Fibroblast of the conjunctiva (primary cell): Measurements from ENCODE around the gene DNAJB6.
"Not testable (repeated sequence)": the region's sequence is repeated elsewhere in the genome, so short reads cannot be mapped to it uniquely, and the experiment has no call there.

Source experiments
- DNase-seq: peaks from one replicate; pipeline ENCODE4 v3.0.0-alpha.2; 2010; ENCODE audit warnings: low read depth

Gene DNAJB6

DNA sequence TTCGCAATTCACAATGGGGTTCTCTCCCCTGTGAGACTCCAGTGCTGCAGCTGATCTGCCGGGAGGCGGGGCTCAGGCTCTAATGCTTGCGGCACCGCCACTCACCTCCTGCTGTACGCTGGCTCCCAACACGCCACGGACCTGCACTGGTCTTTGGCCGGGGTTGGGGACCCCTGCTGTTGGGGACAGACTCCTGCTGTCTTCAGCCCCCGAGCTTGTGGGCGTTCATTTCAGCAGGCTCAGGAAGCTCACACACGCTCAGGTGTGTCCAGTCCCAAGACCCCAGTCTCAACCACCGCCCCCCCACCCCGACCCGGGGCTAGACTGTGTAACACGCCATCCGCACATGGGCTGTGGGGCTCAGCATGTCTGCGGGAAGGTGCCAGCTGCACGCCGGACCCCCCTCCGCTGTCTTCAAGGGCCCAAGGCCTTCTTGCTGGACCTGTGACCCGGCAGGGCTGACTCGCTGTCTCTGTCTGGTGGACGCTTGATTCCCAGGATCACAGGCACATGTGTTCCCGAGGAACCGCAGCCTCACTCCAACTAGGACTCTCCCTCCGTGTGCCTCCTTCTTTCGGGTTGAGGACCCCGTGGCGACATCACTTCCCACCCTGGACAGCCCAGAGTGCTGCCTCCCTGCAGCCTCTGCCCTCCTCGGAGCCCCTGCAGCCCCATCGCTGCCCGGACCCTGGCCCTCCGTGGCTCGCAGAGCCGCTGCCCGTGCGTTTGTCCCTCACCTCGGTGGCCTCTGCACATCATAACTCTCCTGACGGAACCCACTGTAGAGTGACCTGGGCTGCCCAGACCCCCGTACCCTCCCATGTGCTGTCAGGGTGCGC, 106.4 kb downstream of the DNAJB6 start:
- no peak for DNase-seq

DNA sequence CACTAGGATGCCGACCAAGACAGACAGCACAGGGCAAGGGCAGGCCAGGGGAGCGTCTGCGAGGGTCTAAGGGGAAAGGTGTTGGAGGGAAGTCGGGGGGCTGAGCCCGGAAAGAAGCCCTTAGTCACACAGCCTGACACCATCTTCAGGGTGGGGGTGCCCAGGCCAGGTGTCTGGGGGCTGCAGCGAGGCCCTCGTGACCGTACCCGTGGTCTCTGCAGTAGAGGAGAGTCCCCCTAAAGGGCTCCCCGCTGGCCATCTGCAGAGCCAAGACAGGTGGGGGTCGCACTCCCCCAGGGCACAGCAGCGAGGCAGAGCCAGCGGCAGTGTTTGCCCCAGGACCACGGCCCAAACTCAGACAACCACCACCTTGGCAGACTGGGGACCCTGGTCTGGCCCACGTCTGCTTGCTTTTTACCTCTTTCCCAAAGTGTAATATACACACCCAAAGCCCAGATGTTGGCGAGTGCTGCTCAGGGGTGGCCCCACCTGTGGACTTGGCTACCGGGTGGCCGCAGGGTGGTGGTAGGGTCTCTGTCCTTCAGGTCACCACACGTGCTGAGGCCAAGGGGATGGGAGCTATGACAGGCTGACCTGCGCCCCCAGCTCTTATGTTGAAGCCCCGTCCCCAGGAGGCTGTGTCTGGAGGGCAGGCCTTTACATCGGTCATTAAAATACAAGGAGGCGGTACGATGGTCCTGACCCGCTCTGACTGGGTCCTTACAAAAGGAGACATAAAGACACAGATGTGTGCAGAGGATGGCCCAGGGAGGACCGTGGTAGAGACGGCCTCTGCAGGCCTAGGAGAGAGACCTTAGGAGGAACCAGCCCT, 107.4 kb downstream of the DNAJB6 start:
- no peak for DNase-seq

DNA sequence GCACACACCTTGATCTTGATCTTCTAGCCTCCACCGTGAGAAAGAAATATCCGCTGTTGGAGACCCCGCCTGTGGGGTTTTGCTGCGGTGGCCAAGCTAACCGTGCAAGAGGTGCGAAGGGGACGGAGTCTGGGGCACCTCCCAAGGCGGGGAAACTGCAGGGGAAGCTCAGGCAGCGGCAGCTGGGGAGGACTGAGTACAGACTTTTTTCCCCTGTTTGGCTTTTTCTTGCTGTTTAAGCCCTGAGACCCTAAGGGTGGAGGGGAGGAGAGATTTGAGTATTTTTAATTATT, 108.0 kb downstream of the DNAJB6 start:
- DNase-seq: no peak

DNA sequence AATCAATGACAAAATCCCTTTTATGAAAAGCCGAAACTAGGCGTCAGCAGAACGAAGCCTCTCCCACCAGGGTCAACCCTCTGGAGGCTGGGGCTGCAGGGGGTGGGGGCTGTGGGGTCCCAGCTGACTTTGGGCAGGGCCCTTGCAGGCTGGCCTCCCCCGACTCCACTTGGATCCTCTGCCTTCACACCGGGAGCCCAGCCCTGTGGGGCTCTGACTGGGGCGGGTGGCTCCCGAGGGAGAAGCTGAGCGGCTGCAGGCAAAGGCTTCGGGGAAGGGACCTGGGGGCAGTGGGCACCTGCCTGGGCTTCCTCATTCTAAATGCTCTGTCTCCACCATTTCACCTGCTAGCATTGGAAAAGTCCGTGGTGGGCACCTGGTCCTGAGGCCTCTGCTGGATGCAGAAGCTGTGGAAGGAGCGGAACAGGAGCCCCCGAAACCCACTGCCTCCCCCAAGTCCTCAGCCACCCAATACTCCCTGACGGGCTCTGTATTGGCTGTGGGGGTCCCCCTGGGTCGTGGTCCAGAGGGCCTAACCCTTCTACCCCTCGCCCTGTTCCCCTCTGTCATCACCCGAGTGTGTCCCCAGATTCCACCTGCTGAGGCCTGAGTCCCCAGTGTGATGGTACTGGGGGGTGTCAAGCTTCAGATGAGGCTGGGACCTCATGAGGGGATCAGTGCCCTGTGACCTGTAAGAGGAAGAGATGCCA, 108.6 kb downstream of the DNAJB6 start:
- no peak for DNase-seq

DNA sequence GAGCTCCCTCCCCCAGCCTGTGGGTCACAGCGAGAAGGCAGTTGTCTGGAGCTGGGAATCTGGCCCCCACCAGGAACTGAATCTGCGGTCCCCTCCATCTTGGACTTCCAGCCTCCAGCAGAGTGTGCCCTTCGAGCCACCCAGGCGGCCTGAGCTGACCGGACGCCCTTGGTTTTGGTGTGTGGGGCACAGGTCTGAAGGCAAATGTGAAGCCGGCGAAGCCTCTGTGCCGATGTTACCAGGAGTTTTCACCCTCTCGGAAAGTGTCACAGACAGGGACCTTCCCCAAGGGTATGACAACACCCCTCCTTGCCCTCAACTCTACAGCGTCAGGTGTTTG, 109.1 kb downstream of the DNAJB6 start:
- no peak for DNase-seq

DNA sequence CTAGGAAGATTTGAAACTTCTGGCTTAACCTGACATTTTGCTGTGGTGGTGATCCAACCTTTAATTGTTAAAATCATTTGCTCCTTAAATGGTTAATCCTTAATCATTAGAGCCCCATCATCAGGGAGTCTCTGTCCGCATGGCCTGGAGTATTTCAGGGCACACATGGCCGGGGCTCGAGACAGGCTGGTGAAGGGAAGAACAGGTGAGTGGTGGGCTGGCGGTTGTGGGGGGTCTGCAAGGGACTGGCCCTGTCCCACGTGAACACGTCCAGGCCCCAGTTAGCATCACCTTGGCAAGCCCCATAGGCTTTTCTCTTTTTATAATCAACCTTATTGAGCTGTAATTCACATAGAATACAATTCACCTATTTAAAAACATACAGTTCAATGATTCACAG, 109.5 kb downstream of the DNAJB6 start:
- no peak for DNase-seq

DNA sequence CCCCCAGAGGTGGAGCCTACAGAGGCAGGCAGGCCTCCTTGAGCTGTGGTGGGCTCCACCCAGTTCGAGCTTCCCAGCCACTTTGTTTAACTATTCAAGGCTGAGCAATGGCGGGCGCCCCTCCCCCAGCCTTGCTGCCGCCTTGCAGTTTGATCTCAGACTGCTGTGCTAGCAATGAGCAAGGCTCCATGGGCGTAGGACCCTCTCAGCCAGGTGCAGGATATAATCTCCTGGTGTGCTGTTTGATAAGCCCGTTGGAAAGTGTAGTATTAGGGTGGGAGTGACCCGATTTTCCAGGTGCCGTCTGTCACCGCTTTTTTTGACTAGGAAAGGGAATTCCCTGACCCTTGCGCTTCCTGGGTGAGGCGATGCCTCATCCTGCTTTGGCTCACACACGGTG, 117.2 kb downstream of the DNAJB6 start:
- DNase-seq: not testable (repeated sequence)

DNA sequence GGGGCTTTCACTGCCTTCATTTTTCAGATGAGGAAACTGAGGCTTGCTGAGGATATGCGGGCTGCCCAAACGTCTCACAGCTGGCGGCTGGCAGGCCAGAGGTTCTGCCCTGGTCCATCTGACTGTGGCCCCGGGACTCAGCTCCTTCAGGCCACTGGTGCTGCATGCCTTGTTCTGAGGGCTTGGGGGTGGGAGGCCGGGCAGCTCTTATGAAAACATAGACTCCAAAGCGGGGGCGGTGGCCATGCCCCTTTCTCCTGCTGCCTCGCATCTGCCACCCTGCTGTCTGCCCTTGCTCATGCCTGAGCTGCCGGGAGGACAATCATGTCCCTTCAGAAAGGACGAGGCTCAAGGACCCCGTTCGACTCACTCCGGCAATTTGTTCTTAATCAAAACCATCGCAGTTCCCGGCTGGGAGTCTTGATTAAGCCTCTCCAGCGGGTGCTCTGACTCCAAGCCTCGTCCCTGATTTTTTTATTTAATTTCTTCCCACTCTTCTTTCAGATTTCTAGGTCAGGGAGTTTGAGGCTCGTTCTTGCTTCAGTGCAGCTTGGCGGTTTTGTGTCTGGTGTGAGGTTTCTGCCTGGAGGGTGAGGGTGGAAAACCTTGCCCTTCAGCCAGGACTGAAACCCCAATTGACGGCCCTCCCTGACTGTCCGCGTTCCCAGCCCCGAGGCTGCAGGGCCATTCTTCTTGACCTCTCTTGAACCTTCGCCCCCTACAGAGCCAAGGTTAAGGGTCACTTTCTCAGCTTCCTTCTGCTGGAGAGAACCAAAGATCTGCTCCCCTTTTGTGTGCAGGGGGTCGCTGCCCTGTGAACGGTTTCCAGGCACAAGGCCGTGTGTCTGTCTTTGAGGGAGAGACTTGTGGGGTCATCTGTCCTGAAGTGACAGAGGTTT, 120.8 kb downstream of the DNAJB6 start:
- DNase-seq: no peak

DNA sequence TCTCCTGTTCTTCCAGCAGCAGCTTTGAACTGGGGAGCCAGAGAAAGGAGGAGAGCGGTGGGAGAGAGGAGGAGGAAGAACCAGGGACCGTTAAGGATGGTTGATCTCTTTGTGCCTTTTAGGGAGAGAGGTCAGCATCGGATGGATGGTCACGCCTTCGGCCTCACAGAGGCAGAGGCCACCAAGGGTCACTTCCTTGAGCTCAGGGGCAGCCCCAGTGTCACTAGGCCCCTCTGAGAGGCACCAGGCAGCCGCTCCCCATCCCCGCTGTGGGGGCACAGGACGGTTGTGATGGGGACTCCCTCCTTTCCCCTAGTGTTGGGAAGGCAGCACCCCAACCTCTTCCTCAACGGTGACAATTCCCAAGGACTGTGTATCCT, 121.4 kb downstream of the DNAJB6 start:
- DNase-seq: no peak

DNA sequence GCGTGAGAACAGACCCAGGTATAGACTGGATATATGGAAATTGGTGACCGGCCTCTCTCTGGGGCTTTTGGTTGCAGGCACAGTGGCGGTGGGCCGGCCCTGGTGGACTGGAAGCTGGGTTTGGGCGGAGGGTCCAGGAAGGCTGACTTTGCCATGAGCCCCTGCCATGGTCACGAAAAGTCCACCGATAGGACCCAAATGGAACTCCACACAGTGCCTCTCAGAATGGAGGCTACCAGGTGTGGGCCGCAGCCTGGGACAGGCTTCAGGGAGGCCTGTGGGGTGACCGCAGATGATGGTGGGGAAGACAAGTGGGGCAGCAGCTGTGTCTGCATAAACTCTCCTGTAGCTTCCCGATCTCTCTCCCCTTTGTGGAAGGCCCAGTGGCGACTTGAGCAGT, 123.2 kb downstream of the DNAJB6 start:
- no peak for DNase-seq

DNA sequence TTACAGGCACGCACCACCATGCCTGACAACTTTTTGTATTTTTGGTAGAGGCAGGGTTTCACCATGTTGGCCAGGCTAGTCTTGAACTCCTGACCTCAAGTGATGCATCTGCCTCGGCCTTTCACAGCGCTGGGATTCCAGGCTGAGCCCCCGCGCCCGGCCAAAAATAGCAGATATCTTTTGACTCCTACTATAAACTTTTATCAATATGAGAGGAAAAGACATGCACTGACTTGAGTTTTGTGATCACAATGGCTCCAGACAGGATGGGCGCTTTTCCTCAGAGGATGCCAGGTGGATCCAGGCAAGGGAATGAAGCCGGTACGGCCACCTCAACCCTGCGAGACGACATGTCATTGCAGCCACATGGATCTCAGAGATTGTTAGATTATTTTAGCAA, 123.9 kb downstream of the DNAJB6 start:
- no peak for DNase-seq

DNA sequence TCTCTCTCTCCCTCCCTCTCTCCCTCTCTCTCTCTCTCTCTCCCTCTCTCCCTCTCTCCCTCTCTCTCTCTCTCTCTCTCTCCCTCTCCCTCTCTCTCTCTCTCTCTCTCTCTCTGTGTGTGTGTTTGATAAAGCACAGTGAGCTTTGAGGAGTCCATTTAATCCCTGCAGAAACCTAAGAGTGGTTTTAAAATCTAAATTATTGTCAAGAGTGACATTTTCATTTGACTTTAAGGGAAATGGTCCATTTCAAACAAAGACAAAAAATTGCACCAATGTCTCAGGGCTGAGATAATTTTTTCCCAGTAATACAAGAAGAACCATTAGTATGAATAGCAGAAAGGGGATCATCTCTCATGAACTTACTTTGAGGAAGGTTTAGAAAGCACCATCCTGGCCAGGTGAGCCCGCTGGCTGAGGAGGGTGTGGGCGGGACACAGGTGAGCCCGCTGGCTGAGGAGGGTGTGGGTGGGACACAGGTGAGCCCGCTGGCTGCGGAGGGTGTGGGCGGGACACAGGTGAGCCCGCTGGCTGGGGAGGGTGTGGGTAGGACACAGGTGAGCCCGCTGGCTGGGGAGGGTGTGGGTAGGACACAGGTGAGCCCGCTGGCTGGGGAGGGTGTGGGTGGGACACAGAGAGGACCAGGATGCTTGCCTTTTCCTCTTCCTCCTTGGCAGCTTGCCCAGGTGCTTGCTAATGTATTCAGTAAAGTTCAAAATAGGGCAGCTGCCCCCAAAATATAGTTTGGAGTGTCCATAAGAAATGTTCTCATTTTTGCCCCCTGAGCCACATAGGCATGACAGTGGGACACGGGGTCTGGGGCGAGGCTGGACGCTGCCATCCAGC, 125.0 kb downstream of the DNAJB6 start:
- no peak for DNase-seq

DNA sequence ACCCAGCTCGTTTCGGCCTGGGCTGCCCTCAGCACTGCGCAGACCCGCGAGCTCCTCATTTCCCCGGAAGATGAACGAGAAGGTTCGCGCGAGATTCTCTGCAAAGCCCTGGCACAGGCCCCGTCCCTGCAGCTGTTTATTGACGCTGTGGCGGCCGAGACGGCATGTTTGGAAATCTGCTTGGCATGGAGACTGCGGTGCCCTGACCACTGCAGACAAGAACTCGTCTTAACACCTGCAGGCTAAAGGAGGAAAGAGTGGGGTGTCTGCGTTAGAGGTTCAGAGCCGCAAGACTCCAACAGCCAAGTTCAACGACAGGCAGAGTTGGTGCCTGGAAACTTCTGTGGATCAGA, 125.6 kb downstream of the DNAJB6 start:
- no peak for DNase-seq

DNA sequence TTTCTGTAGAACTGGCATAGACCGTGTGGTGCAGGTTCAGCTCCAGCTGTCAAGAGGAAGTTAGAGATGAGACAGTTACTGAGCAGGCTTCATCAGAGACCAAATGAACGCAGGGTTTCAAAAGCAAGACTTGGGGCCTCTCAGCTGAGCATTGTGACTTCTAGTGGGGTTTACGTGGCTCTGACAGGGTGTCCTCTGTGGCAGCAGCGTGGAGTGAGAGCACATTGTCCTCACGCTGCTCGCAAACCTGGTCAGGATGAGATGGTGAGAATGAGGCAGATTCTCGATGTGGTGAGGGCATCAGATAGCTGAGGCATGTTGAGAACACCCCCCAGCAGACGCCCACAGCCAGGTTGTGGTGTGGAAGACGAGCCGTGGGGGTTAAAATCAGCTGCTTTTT, 126.0 kb downstream of the DNAJB6 start:
- no peak for DNase-seq

DNA sequence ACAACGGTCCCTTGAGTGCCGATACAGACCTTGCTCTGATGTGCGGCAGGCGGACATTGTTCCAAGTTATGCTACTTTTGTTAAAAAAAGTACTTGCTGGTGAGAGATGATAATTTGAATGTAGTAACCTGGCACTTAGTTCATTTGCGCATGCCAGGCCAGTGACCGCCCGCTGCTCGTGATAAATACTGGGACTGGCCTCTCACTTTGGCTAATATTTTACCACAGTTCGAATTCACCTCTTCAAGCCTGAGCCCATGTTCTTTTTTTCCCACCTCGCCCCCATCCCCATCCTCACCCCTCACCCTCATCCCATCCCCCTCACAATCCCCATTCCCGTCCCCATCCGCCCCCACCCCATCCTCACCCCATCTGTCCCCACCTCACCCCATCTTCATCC, 126.4 kb downstream of the DNAJB6 start:
- no peak for DNase-seq

DNA sequence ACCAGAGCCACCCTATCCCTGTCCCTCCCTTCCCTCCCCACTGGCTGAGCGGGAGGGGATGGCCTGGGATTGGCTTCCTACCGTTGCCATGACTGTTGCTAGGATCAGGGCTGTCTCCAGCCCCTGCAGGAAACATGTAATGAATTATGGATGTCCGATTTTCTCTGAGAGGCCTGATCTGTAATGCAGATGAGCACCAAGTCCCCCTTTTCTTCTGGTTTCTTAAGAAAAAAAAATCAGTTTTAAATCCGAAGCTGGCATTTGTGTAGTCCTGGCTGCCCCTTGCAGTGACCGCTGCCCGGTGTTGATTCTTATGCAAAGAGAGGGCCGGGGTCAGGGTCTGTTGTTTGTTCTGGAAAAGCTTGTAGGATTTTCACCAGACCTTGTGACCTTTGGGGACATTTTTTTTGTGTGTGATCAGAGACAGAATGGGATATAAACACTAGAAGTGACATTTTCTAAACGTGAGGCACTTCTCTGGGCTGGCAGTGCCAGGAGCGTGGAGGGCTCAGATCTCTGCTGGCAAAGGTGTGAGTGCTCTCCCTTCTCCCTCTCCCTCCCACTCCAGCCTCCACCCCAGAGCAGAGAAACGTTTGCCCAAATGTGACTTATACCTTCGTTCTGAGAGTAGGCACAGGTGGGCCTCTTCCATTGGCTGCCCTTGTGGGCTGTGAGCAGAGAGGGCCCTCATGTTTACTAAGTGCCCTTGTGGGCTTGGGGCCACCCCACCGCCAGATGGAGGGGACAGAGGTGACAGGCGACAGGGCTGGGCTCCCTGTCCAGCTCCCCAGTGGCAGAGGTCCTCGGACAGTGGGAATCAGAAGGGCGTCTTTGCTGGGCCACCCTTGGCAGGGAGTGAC, 127.5 kb downstream of the DNAJB6 start:
- DNase-seq: no peak

DNA sequence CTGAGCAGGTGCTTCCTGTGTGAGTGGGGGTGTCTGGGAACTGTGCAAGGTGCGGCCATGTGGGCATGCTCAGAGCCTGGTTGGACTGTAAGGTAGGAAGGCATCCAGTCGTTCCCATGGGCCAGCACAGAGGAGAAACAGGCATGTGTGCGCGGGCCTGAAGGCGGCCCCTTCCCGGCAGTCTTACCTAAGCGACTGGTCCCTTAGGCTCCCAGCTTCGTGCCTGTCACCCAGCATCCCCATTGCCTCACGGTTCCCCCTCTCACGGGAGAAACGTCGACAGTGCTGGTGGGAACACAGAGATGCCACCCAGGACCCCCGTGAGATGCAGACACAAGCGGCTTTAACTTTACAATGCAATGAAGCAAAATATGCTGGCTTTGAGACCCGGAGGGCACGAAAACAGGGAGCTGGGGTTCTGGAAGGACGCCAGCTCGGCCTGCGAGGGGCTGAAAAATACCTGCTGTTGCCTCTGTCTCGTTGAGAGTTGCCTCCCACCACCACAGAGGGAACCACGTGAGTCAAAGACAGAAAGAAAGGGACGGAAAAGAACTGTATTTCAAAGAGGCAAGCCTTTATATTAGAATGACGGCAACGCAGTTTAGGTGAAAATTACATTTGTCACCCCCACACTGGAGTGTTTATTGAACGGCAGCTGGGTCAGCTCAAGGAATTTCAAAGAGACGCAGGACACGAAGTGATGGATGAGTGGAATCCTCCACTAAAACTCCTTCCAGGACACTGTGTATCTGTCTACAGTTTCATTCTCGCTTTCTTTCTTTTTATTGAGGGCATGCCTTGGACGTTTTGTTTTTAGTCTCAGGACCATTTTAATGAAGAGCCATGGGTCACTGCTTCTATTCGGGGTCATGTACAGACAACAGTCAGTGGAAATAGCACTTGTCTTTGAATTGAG, 128.4 kb downstream of the DNAJB6 start:
- DNase-seq: no peak

DNA sequence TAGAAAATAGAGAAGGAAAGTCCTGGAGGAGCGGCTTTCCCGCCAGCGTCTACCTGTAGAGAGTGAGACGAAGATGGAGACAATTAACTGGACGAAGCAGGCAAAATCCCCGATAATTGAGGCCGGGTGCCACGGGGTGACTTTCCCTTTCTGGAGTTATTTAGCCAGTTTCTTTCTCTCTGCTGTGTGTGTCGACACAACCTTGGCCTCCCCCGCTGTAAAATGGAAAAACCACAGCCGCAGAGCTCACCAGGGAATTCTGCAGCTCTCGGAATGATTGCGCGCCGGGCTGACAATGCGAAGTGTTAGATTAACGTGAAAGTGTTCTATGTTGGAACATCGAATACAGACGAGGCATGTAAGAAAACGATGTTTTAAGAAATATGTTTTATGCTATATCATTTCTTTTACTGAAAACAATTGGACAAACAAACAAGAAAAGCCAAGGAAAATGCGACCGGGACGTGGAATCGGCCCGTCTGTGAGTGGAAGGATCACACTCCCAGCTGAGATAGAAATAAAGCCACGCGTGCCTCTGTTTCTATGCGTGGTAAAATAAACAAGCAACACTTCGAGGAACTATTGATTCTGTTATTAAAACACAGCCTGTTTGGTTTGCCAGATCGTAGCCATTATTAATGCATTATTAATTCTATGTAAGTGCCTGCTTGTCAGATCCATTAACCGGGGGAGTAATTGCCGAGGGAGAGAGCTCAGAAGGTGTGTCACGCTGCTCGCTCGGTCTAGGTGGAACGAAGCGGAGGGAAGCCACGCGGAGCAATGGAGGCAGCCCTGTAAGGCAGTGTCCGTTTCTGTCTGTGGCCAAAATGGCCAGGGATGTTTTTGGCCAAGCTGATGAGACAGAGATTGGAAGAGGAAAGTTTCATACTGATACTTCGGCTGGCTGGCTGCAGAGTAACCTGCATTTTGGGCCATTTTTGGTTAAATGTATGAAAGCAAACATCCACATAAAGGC, 129.4 kb downstream of the DNAJB6 start:
- DNase-seq: no peak
